HG03196 (cell line): ENCODE measurements around the gene CPT1A.

Source experiments
- ATAC-seq: cut with Tn5 transposase; IDR thresholded peaks from one replicate; pipeline ENCODE4 v1.9.1; 2021; ENCODE audit not compliant: unreplicated experiment

Gene CPT1A

DNA sequence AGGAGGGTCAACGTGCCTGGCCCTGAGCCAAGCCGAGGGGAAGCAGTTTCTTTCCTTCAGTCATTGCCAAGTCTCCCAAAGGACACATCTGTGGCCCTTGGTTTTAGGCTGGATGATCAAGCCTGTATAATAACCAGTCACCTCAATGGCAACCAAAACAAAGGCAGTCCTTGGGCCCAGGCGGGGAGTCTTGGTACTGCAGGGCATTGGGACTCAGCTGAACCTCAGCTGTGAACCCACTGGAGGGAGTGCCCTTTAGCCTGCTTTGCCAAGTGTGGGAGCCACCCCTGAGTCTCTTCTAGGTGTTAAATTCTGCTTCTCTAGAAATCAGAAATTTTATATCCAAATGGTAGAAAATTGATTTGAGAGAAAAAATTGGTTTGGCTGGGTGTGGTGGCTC, 36.9 kb downstream of the CPT1A start:
- ATAC-seq = no peak

DNA sequence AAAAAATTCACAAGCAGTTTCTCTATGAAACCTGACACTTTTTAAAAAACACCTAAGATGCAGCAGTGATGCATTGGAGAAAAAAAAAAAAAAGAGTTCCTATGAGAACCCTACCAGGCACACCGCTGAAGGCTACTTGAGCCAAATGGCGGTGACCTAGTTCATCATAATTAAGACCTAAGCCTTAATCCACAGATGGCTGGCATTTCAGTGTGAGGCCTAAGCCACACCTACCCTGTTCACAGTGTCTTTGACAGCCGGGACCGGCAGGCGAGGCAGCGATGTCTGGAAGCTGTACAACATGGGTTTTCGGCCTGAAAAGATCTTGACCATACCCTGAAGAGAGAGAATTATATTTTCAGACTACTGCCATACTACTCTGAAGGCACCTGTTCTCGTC, 38.0 kb downstream of the CPT1A start:
- no peak for ATAC-seq

DNA sequence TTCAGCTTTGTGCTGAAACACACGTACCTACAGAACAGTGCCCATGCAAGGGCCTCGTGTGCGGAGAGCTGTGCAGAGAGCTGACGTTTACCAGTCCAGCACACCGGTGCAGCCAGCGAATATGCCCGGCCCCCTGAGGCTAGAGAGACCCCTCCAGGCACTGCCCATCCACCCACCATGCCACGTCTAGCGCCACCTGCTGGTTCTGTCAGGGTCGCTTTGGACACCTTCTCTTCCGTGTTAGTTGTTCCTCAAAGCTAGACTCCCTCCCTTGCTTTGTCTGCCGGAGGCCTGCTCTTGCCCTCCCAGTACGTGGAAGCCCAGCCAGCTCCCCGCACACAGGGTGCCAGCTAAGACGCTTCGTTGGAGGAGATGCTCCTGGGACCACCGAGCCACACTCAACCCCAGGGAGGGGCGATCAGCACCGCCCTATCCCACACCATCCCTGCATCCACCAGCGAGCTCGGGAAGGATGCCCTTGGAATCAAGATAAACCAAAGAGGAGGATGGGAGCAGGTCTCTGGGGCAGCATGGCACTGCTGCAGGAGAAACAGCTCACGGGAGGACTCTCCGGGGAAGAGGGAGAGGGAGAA, 43.4 kb downstream of the CPT1A start:
- ATAC-seq = no peak

DNA sequence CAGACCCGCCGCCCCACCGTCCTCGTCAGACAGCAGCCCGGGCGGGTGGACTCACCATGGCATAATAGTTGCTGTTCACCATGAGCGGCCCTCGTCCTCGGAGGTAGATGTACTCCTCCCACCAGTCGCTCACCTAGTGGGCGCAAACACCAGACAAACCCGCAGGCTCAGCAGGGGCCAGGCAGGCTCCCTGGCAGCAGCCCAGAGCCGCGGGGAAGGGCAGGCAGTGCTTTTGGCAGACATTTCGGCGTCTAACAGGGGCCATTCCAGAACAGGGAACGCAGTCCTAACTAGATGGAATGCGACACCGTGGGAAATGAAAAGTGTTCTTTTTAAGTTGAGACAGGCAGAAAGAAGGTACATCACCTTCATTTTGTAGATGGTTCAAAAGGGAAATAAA, 44.9 kb downstream of the CPT1A start:
- ATAC-seq = no peak

DNA sequence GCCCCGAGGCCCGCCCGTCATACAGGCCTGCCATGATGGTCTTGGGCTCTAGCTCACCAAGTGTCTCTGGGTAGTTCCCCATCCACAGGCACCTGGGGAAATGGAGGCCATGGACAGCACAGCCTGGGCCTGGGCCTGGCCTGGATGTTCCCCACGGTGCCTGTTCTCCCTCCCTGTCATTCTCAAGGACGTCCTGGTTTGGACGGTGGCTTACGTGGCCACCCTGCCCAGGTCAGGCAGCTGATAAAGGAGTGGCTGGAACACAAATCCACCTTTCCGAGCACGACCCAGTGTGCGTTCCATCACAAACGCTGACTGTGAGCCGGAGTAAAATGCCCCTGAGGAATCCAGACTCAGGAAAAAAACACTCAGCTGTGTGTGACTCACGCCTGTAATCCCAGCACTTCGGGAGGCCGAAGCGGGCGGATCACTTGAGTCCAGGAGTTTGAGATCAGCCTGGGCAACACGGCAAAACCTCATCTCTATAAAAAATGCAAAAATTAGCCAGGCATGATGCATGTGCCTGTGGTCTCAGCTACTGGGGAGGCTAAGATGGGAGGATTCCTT, 49.2 kb downstream of the CPT1A start:
- no peak for ATAC-seq

GRCh38 chr11:68784653-68785052, 57.1 kb downstream of the CPT1A start:
- no peak for ATAC-seq

- ATAC-seq = no peak
These were observed 58.4 kb downstream of the CPT1A start for GRCh38 chr11:68783216-68783821.

GRCh38 chr11:68782711-68783110, 59.0 kb downstream of the CPT1A start:
- no peak for ATAC-seq

DNA sequence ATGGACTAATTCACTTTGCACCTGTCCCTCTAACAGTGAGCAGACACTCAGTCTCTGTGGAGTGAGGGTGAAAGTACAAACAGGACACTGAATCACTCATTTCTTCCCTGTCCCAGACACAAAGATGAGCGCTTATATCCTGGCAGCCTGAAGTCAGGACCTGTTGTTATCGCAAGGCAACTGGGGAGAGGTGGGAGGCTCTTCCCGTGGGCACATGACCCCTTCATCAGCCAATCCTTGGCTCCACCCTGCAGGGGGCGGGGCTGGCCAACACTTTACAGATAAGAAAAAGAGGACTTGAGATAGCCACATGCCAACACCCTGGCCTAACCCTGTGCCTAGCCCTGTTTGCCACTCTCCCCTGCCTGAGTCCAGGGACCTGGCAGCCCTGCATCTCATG, 60.9 kb downstream of the CPT1A start:
- no peak for ATAC-seq

- ATAC-seq = no peak
These were observed 63.5 kb downstream of the CPT1A start for GRCh38 chr11:68778205-68778604.

DNA sequence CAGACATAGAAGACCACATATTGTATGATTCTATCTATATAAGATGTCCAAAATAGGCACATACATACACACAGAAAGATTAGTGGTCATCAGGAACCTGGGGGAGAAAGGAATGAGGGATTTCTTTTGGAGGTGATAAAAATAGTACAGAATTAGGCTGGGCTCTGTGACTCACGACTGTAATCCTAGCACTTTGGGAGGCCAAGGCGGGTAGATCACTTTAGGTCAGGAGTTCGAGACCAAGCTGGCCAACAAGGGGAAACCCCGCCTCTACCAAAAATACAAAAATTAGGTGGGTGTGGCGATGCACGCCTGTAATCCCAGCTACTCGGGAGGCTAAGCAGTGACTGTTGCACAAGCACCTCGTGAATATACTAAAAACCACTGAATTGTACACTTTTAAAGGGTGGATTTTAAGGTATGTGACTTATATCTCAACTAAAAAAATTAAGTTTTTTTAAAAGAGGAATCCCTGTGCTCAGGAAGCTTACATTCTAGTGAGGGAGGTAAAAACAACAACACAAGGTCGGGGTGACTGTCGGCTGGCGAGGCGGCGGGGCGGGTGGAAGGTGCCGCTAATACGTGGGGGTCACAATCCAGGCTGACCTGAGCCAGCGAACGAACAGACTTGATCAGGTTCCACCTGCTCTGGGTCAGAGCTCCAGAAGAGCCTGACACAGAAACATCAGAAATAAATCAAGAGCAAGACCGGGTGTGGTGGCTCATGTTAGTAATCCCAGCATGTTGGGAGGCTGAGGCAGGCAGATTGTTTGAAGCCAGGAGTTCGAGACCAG, 65.1 kb downstream of the CPT1A start:
- no peak for ATAC-seq

DNA sequence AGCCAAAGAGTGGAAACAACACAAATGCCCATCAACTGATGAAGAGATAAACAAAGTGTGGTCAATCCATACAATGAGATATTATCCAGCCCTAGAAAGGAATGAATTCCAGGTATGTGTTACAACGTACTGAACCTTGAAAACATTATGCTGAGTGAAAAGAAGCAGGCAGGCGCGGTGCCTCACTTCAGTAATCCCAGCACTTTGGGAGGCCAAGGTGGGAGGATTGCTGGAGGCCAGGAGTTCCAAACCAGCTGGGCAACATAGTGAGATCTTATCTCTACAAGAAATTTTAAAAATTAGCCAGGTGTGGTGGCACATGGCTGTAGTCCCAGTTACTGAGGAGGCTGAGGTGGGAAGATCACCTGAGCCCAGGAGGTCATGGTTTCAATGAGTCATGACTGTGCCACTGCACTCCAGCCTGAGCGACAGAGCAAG, 65.7 kb downstream of the CPT1A start:
- ATAC-seq = no peak

- no peak for ATAC-seq
These were observed 67.5 kb downstream of the CPT1A start for GRCh38 chr11:68774194-68774585.

DNA sequence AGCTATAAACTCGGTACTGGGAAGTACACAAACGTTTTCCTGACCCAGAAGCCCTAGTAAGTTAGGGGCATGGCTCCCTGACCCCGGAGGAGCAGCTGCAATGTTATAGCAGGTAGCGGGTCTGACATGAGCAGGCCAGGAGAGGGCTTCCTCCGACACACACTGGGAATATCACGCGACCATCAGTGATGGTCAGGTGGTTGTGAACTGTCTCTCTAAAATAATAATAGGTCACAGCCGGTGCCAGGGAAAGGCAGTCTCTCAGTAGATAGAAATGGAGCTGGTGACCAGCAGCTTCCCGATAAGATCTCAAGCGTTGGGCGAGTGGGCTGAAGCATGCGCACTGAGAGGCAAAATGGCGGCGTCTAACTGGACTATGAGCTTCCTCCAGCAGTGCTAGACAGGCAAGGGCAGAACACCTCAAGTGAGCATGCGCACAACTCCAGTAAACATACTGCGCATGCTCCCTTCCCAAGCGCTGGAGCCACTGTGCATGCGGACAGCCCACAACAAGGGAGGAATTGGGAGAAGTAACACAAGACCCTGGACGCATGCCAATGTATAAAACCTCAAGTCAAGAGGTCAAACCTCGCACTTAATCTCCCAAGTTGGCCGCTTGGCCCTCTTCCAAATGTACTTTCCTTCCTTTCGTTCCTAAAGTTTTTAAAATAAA, 68.1 kb downstream of the CPT1A start:
- no peak for ATAC-seq

DNA sequence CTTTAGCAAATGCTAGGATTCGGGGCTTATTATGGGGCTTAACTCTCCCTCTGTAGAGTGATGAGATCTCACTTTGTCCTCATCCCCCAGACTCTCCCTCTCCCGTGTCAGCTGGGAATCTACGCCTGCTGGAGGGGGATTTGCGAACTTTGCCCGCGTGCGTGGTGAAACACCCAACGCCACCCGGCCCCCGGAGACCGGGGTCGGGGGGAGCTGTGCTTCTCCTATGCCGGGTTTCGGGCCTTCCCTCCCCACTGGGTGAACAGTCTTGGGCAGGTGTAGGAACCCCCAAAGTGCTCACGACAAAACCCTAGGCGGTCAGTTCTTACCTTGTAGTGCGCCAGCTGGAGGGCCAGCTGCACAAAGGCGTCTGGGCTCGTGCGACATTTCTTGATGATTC, 68.8 kb downstream of the CPT1A start:
- ATAC-seq = no peak

DNA sequence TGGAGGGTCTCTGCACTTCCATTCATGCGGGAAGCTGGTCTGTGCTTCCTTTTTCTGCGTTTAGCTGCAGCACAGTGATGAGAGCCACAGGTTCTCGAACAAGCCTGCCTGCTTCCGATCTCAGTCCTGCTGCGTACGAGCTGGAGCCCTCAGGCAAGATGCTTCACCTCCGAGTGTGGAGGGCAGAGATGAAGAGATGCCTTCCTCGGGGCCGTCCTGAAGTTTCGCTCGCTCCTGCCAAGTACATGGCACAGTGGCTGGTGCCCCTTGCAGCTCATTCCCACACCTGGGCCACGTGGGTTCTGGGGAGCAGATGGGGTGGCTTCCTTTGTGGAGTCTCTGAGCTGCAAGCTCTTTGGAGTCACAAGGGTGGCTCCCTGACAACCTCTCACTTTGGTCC, 70.9 kb downstream of the CPT1A start:
- ATAC-seq = no peak

DNA sequence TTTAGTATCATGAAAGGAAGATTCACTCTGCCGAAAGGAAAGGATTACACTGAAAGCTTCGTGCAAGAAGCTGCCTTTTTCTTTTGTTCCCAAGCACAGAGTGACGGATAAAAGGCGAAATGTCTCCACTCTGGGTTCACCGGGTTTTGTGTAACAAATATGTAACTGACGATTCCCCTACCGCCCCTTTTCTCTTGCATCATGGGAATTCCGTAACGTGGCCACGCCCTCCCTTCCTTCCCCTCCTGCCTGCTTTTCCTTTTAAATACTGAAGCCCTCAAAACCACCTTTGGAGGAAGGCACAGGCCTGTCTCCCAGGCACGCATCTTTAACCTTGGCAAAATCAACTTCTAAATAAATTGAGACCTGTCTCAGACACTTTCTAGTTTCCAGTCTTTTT, 74.0 kb downstream of the CPT1A start:
- no peak for ATAC-seq

GRCh38 chr11:68766786-68767185, 74.9 kb downstream of the CPT1A start:
- no peak for ATAC-seq

DNA sequence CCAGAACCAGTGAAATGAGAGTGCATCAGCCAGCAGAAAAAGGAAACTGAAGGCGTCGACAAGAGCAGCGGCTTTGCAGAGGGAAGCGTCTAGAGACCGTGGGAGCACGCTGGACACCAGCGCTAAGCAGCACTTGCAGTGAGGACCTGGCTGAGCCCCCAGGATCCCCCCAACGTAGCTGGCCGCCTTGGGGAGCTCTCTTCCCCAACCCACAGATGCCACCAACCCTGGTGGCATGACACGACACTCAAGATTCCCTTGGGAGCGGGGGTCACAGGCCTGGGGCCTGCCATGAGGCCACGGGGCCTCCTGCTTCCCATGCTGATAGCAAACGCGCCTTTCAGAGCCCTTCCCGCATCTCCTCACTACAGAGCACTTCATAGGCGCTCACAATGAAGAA, 77.0 kb downstream of the CPT1A start:
- ATAC-seq = no peak

DNA sequence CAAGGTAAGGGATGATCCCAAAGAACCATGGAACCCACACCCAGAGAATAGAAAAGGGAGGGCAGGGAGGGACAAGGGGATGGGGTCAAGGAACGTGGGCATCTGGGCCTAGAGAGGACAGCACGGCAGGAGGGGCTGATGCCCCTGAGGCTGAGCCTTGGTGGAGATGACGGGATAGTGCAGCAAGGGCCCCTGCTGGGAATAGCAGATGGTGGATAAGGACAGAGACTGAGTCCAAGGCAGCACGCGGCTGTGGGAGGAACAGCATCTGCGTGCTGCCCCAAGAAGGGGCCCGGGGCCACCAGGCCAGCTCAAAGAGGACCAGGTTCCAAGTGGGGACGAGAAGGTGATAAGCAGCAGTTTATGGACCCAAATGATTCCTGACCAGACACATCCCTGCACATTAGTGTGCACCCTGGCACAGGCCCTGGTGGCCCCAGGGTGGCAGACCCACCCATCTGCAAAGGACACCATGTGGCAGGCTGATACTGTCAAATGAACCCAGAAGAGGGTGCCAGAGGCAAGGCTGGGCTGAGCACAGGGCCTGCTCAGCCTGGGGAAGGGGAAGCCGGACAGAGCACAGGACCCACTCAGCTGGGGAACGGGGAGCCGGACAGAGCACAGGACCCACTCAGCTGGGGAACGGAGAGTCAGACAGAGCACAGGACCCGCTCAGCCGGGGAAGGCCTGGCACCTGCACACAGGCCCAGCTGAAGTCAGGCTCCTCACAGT, 77.6 kb downstream of the CPT1A start:
- no peak for ATAC-seq

DNA sequence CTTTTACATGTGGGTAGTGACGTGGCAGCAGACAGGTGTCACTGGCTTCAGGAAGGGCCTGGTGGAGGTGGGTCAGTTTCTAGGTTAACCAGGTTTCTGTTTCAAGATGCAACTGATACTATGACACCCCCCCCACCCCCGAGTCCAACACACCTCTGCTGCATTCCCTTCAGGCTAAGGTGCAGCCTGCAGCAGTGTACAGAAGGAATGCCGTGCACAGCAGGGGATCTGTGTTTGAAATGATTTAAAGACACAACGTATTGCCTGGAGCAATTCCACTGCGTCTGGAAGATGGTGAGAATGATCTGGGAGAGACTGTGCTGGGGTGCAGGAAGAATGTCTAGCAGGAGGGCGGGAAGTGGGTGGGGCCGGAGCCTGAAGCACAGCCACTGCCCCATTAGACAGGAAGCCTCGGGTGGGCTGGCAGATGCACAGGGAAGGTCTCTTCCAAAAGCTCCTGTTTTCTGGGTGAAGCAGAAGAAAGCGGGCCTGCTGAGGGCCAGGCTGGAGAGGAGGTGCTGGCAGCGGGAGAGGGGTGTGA, 78.5 kb downstream of the CPT1A start:
- ATAC-seq = no peak
